Left lung (tissue), 10 donors: ENCODE results near the gene CLK2. TPM values are rescaled to one million over a fixed set of nuclear protein-coding genes. Genes with fewer than 3 reads are reported as not detected.

Source experiments
- ATAC-seq: fragments of 200-7000 bp; cut with Tn5 transposase; one replicate; pipeline ENCODE4 v1.9.1; 2020; ENCODE audit warnings: moderate library complexity
- DNase-seq, 4 donors: peaks; one replicate each; pipeline ENCODE4 v3.0.0-alpha.2; 2013 to 2020
- H3K27ac ChIP-seq, 2 donors: fragments of 200-600 bp; sonication (generic) in 1 of 2; one replicate each; pipeline versions ENCODE4 v1.5.0 to v1.8.0; 2020 to 2021
- H3K27me3 ChIP-seq, 2 donors: fragments of 200-600 bp; sonication (generic) in 1 of 2; one replicate each; pipeline versions ENCODE4 v1.5.0 to v1.8.0; 2020 to 2021
- H3K36me3 ChIP-seq, 2 donors: fragments of 200-600 bp; sonication (generic) in 1 of 2; one replicate each; pipeline versions ENCODE4 v1.5.0 to v1.8.0; 2020 to 2021
- H3K4me1 ChIP-seq, 2 donors: fragments of 200-600 bp; one replicate each; pipeline ENCODE4 v1.8.0; 2021
- H3K4me3 ChIP-seq, 2 donors: fragments of 200-600 bp; sonication (generic) in 1 of 2; one replicate each; pipeline versions ENCODE4 v1.5.0 to v1.8.0; 2020 to 2021; ENCODE audit warnings: mild to moderate bottlenecking in 1 of 2
- H3K9me3 ChIP-seq, 2 donors: fragments of 200-600 bp; sonication (generic) in 1 of 2; one replicate each; pipeline versions ENCODE4 v1.5.0 to v1.8.0; 2020 to 2021
- intact Hi-C, 2 donors: fragments of 100-400 bp; cut with DNase I; formaldehyde crosslinking; loops; one replicate each; pipeline versions ENCODE4 v1.11.2 to v1.14.2; 2022
- polyA plus RNA-seq, 6 donors: library from polyadenylated mRNA; unstranded; fragments of 120-200 nt; gene quantifications; one replicate each; pipeline ENCODE4 v1.2.1, GENCODE V29; 2013; ENCODE audit not compliant: insufficient read length in 6 of 6
- total RNA-seq, 2 donors: library from RNA; stranded (reverse); fragmentation: NEBNext Ultra II Directional; extraction: Animal tissue kit (Norgen Biotek cat#: 25700); gene quantifications; one replicate each; pipeline ENCODE4 v1.2.1, GENCODE V29; 2021
- TF ChIP-seq, protein P1 (sequence below), 2 donors: fragments of 200-600 bp; sonication (generic) in 1 of 2; IDR thresholded peaks; one replicate each; pipeline versions ENCODE4 v1.5.0 to v1.8.0; 2021; ENCODE audit warnings: antibody characterized with exemption in 2 of 2
- donor health status: DM: no; HTN: yes; CAD: no.
- donor health status: DM: no; HTN: no; CAD: no.

CLK2 gene
- total and polyA plus RNA-seq, 8 donors: 45.4 to 94.8 (median 76.6) TPM

DNA sequence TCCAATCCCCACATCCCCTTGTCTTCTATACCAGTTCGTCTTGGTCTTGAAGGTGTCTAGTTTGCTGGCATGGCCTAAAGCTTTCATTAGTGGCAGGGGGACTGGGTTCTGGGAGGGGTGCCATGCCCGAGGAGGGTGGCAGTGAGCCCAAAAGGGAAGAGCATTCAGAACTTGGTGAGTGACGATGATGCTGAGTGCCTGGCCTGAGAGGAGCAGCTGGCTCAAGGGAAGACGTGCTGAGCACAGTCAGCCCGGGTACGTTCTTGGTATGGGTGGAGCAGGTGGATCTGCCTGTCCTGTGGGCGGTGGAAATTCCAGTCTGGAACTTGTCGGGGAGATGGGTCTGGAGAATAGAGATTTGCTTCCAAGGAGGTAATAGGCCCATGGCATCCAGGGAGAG lies 40.0 kb upstream of the CLK2 start:
- Histone ChIP-seq H3K27ac (no peak overlapping the region), H3K36me3 (peaks cover 0 to 75% of the 10 kb centered on the region in 2 donors), H3K4me1 (peaks cover 6 to 32% of the 10 kb centered on the region in 2 donors), H3K4me3 (no peak overlapping the region), H3K9me3 (no peaks in the 10 kb centered on the region), H3K27me3 (no peaks in the 10 kb centered on the region)
- intact Hi-C loops: no loop called here
- TF ChIP-seq, protein P1, sequence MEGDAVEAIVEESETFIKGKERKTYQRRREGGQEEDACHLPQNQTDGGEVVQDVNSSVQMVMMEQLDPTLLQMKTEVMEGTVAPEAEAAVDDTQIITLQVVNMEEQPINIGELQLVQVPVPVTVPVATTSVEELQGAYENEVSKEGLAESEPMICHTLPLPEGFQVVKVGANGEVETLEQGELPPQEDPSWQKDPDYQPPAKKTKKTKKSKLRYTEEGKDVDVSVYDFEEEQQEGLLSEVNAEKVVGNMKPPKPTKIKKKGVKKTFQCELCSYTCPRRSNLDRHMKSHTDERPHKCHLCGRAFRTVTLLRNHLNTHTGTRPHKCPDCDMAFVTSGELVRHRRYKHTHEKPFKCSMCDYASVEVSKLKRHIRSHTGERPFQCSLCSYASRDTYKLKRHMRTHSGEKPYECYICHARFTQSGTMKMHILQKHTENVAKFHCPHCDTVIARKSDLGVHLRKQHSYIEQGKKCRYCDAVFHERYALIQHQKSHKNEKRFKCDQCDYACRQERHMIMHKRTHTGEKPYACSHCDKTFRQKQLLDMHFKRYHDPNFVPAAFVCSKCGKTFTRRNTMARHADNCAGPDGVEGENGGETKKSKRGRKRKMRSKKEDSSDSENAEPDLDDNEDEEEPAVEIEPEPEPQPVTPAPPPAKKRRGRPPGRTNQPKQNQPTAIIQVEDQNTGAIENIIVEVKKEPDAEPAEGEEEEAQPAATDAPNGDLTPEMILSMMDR (IDR thresholded peaks at IDR 0.05): no peak
- ATAC-seq: no peak
- DNase-seq: no peak

DNA sequence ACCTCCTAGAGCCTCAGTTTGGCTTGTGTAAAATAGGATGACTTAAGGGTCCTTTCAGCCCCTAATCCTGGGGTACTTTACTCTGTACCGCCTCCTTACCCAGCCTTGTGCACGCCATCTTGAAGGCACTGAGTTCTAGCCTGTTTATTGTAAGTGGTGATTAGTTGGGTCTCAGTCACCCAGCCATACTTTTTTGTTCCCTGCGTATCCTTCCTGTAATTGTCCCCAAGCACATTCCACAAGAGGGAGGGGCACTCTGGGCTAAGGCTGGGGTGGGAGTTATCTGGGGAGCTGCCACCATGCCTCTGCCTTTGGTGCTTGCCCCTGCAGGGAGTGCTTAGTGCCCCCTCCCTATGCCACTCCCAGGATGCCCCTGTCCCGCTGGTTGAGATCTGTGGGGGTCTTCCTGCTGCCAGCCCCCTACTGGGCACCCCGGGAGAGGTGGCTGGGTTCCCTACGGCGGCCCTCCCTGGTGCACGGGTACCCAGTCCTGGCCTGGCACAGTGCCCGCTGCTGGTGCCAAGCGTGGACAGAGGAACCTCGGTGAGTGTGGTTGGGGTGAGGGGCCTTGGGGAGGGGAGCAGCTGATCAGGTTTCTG lies 36.2 kb upstream of the CLK2 start:
- DNase-seq: peak in 3 of 4 donors; percentile 35 to 88 (median 45)
- ATAC-seq: peak; percentile 50
- peaks cover 6 to 40% of the 10 kb centered on the region in 2 donors for H3K4me1 ChIP-seq
- peaks cover 0 to 42% of the 10 kb centered on the region in 2 donors for H3K36me3 ChIP-seq
- intact Hi-C loops: no loop called here
- H3K27me3 ChIP-seq: no peaks in the 10 kb centered on the region
- TF ChIP-seq, protein P1 (IDR thresholded peaks at IDR 0.05): no peak
- H3K9me3 ChIP-seq: no peaks in the 10 kb centered on the region
- peak overlapping the region; percentile 82 to 85 for H3K4me3 ChIP-seq
- peak overlapping the region; percentile 87 to 91 for H3K27ac ChIP-seq

DNA sequence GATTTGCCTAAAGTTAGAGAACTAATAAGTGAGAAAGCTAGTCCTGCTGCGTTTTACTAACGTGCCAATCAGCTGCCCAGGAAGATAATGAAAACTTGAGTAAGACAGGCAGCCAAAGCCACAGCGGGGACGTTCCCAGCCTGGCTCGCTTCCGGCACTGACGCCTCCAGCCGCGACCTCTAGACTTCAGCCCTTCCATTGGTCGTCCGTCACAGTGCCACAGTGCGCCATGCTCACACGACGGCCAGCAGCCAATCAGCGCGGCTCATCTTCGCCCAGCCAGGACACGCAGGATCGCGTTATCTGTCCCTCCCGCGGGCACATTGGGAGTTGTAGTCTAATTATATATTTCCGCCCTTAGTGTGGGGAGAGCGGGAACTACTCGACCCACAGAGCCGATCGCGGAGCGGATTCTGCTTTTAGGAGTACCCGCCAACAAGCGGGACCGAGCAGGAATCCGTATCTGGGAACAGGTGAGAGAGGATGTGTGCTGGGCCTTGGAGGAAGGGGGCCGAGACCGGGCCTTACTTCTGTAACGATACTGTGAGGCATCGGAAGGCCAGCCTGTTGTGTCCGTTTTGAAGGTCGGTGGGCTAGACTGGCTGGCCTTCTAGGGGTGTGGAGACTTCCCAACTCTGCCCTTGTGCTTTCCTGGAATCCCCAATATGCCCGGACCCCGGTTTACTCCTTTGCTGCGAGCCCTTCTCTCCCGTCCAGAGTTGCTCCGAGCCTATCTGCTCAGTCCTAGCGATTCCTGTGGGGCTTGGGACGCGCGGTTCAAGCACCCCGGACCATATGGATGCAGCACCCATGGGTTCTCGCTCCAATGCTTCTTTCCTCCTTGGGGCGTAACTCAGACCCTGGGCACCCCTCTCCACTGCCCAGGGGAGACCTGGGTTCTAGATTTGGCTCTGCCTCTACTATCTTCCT lies 35.5 kb upstream of the CLK2 start, which contains the start of gene FDPS:
Gene FDPS, plus strand, starts transcription at position 374 of the 930 bp plus-strand sequence. CDS start 924 bp downstream, outside the sequence.
- H3K36me3 ChIP-seq: peaks cover 0 to 35% of the 10 kb centered on the region in 2 donors
- intact Hi-C loops: no loop called here

DNA sequence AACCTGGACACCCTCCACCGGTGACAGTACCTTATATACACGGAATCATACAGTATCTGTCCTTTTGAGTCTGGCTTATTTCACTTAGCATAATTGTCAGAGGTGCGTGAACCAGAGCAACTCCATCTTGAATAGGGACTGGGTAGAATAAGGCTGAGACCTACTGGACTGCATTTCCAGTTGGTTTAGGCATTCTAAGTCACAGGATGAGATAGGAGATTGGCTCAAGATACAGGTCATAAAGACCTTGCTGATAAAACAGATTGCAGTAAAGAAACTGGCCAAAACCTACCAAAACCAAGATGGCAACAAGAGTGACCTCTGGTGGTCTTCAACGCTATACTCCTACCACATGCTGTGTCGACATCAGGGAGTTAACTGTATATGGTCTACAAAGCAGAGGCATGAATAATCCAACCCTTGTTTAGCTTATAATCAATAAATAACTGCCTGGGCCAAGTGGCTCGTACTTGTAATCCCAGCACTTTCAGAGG lies 34.0 kb upstream of the CLK2 start:
- DNase-seq (peak in 1 of 4 donors; percentile 50), ATAC-seq (no peak)
- Histone ChIP-seq H3K27me3 (no peaks in the 10 kb centered on the region), H3K36me3 (peaks cover 0 to 20% of the 10 kb centered on the region in 2 donors), H3K4me1 (peaks cover 6 to 40% of the 10 kb centered on the region in 2 donors), H3K27ac (no peak overlapping the region), H3K4me3 (no peak overlapping the region), H3K9me3 (no peaks in the 10 kb centered on the region)
- intact Hi-C loops: no loop called here
- TF ChIP-seq, protein P1 (IDR thresholded peaks at IDR 0.05): peak; percentile 8 to 19

More for the DNA sequence above, 35.5 kb upstream of the CLK2 start, which contains the start of gene FDPS:
- DNase-seq (peak; percentile 98 to 100 (median 99)), ATAC-seq (peak; percentile 98)
- no peaks in the 10 kb centered on the region for H3K27me3 ChIP-seq
- H3K4me1 ChIP-seq: peaks cover 6 to 40% of the 10 kb centered on the region in 2 donors
- peak within 1 kb of the TSS; percentile 82 to 85 for H3K4me3 ChIP-seq
- peak within 1 kb of the TSS; percentile 87 to 91 for H3K27ac ChIP-seq
- H3K9me3 ChIP-seq: no peaks in the 10 kb centered on the region
- TF ChIP-seq, protein P1 (IDR thresholded peaks at IDR 0.05): peak; percentile 10 to 48
